Left renal cortex interstitium (tissue), 4 donors: ENCODE results near the gene LSAMP. TPM values are rescaled to one million over a fixed set of nuclear protein-coding genes. Genes with fewer than 3 reads are reported as not detected.

Experiments used
- DNase-seq, 4 donors: peaks; one replicate each; pipeline ENCODE4 v3.0.0-alpha.2; 2013; ENCODE audit warnings: low read depth in 4 of 4, low spot score in 2 of 4, missing footprints in 1 of 4
- polyA plus RNA-seq, 4 donors: library from polyadenylated mRNA; unstranded; fragments of 120-200 nt; gene quantifications; one replicate each; pipeline ENCODE4 v1.2.1, GENCODE V29; 2013; ENCODE audit not compliant: insufficient read length in 4 of 4

LSAMP gene
- 10 to 100 TPM; 11.7 to 15.4 (median 14.3) TPM for polyA plus RNA-seq

GRCh38 chr3:116445311-116445841, at the start of gene LSAMP:
Gene LSAMP (minus strand): TSS chr3:116445487.
- peak in 1 of 4 donors; percentile 38 for DNase-seq

- DNase-seq, result no peak
These were observed 47.1 kb upstream of the LSAMP start for GRCh38 chr3:116492379-116492778.

- no peak for DNase-seq
These were observed 37.8 kb upstream of the LSAMP start for GRCh38 chr3:116483135-116483534.

GRCh38 chr3:116476691-116477090, 31.4 kb upstream of the LSAMP start:
- no peak for DNase-seq

- no peak for DNase-seq
These were observed 29.5 kb upstream of the LSAMP start for GRCh38 chr3:116474801-116475200.

GRCh38 chr3:116474032-116474780, 28.9 kb upstream of the LSAMP start:
- DNase-seq, result peak in 1 of 4 donors; percentile 16

- DNase-seq, result no peak
These were observed 28.3 kb upstream of the LSAMP start for GRCh38 chr3:116473602-116474001.

GRCh38 chr3:116470605-116471197, 25.4 kb upstream of the LSAMP start:
- DNase-seq, result no peak

GRCh38 chr3:116469546-116469945, 24.3 kb upstream of the LSAMP start:
- DNase-seq, result no peak

GRCh38 chr3:116464276-116464798, 19.1 kb upstream of the LSAMP start:
- DNase-seq, result no peak

- no peak for DNase-seq
These were observed 8.5 kb upstream of the LSAMP start for GRCh38 chr3:116453666-116454346.

- DNase-seq, result no peak
These were observed 4.5 kb upstream of the LSAMP start for GRCh38 chr3:116449546-116450350.

- no peak for DNase-seq
These were observed 703 bp upstream of the LSAMP start for GRCh38 chr3:116445990-116446389.

GRCh38 chr3:116444819-116445310, 422 bp downstream of the LSAMP start:
- DNase-seq, result peak in 2 of 4 donors; percentile 14 to 65

GRCh38 chr3:116444115-116444747, 1.1 kb downstream of the LSAMP start:
- peak in 1 of 4 donors; percentile 39 for DNase-seq

GRCh38 chr3:116443191-116443661, 2.1 kb downstream of the LSAMP start:
- DNase-seq, result peak in 1 of 4 donors; percentile 14

GRCh38 chr3:116442331-116443021, 2.8 kb downstream of the LSAMP start:
- DNase-seq, result no peak

GRCh38 chr3:116441652-116442051, 3.6 kb downstream of the LSAMP start:
- no peak for DNase-seq

GRCh38 chr3:116440196-116440595, 5.1 kb downstream of the LSAMP start:
- DNase-seq, result no peak
